Activated CD8-positive, alpha-beta T cell treated with anti-CD3 and anti-CD28 coated beads for 36 hours (primary cell): ENCODE data around the gene SH2D2A. TPM values are rescaled to one million over a fixed set of nuclear protein-coding genes. Genes with fewer than 3 reads are reported as not detected.

Source experiments
- ATAC-seq: fragments of 200-7000 bp; cut with Tn5 transposase; one replicate; pipeline ENCODE4 v1.10.0; 2021; ENCODE audit warnings: mild to moderate bottlenecking, moderate library complexity
- CTCF ChIA-PET: fragments of 350-600 bp; sonication (Branson Sonifier 250); formaldehyde crosslinking; loops from one replicate; lab custom pipeline; 2021; ENCODE audit warnings: antibody characterized with exemption; lab: Charles Lee
- POLR2A ChIA-PET: fragments of 350-600 bp; sonication (Branson Sonifier 250); formaldehyde crosslinking; loops from one replicate; lab custom pipeline; 2021; ENCODE audit warnings: antibody characterized with exemption; lab: Charles Lee
- DNase-seq: peaks from one replicate; pipeline ENCODE4 v3.0.0-alpha.2; 2020
- H3K27ac Mint-ChIP-seq: one replicate; pipeline ENCODE4 v1.8.0; 2021; ENCODE audit warnings: mild to moderate bottlenecking, mixed read lengths
- H3K27me3 Mint-ChIP-seq: one replicate; pipeline ENCODE4 v1.8.0; 2021; ENCODE audit warnings: mixed read lengths
- H3K36me3 Mint-ChIP-seq: one replicate; pipeline ENCODE4 v1.8.0; 2021; ENCODE audit warnings: low read depth, mixed read lengths
- H3K4me1 Mint-ChIP-seq: one replicate; pipeline ENCODE4 v1.8.0; 2021; ENCODE audit warnings: low read depth, mixed read lengths
- H3K4me3 Mint-ChIP-seq: one replicate; pipeline ENCODE4 v1.8.0; 2021; ENCODE audit warnings: mild to moderate bottlenecking, moderate library complexity, mixed read lengths
- H3K9me3 Mint-ChIP-seq: one replicate; pipeline ENCODE4 v1.8.0; 2021; ENCODE audit warnings: mixed read lengths
- intact Hi-C: fragments of 100-400 bp; cut with micrococcal nuclease; formaldehyde crosslinking; loops from one replicate; pipeline ENCODE4 v1.10.0; 2022
- total RNA-seq, 2 experiments: library from RNA; stranded (reverse); gene quantifications; one replicate each; pipeline ENCODE4 v1.2.3, GENCODE V29; 2021
- TF ChIP-seq, protein P1 (sequence below): fragments of 200-600 bp; IDR thresholded peaks from one replicate; pipeline ENCODE4 v1.8.0; 2022; ENCODE audit warnings: antibody characterized with exemption, mild to moderate bottlenecking

SH2D2A gene
- total RNA-seq, 2 experiments from 2014 or later = 297 to 315 TPM

DNA sequence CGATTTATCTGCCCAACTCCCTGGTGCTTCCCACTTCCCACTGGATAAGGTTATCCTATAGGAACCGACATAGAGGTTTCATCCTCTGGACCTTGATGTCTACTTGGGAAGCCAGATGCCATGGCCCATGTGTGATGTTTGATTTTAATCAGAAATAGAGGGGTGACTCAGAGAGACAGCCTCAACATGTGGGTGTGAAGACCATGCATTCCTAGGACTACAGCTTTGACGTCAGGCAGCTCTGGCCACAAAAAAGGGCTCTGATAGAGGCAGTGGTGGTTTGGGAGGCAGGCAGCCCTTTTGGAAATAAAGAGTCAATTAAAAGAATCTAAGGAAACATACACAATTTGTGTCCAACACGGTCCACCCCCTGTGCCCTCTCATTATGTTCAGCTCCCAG lies 5.2 kb upstream of the SH2D2A start:
- peak overlapping the region; percentile 65 for H3K27ac Mint-ChIP-seq
- DNase-seq = peak; percentile 85
- intact Hi-C loops = no loop called here
- H3K9me3 Mint-ChIP-seq = peaks cover 6% of the 10 kb centered on the region
- POLR2A ChIA-PET = interaction anchor here (0.6 to 1.3 kb wide), 6 partner anchors 10 to 38 kb away, joined by 3 to 5 read pairs (median 4); partner anchors contain the start of gene NTRK1
- CTCF ChIA-PET = interaction anchor here (1.1 to 8.5 kb wide), 9 partner anchors 14 to 106 kb away, joined by 4 to 93 read pairs (median 6); partner anchors contain the start of gene NTRK1
- peak; percentile 84 for ATAC-seq
- H3K27me3 Mint-ChIP-seq = no peaks in the 10 kb centered on the region
- TF ChIP-seq, protein P1, sequence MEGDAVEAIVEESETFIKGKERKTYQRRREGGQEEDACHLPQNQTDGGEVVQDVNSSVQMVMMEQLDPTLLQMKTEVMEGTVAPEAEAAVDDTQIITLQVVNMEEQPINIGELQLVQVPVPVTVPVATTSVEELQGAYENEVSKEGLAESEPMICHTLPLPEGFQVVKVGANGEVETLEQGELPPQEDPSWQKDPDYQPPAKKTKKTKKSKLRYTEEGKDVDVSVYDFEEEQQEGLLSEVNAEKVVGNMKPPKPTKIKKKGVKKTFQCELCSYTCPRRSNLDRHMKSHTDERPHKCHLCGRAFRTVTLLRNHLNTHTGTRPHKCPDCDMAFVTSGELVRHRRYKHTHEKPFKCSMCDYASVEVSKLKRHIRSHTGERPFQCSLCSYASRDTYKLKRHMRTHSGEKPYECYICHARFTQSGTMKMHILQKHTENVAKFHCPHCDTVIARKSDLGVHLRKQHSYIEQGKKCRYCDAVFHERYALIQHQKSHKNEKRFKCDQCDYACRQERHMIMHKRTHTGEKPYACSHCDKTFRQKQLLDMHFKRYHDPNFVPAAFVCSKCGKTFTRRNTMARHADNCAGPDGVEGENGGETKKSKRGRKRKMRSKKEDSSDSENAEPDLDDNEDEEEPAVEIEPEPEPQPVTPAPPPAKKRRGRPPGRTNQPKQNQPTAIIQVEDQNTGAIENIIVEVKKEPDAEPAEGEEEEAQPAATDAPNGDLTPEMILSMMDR = no peak
- H3K36me3 Mint-ChIP-seq = peaks cover 9% of the 10 kb centered on the region
- H3K4me3 Mint-ChIP-seq = no peak overlapping the region
- peaks cover 45% of the 10 kb centered on the region for H3K4me1 Mint-ChIP-seq

DNA sequence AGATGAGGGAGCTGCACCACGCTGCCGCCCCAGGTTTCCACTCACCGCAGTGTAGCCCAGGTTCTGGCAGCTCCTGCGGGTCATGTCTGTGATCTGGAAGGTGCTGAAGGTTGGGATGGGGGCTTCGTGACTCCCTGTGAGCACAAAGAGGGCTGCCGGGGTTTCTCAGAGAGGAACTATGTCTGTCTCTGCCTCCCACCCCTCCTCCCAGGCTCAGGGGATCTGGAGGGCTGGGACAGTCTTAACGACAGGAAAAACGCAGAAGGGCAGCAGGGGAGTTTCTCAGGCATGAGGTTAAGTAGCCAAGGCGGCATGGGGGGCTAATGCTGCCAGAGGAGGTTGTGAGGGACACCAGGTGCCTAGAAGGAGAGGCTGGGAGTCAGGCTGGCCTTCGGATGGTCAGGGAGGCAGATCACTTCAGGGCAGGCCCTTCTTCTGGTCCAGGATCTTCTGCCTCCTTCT lies 656 bp downstream of the SH2D2A start:
- CTCF ChIA-PET = interaction anchor here (0.9 to 12.8 kb wide), 7 partner anchors 16 to 95 kb away, joined by 3 to 121 read pairs (median 5); partner anchors contain the start of genes INSRR and NTRK1
- intact Hi-C loops = loop anchor here (5.0 kb wide), 1 partner anchor 46 kb away; the partner anchor contains the start of gene NTRK1
- H3K27me3 Mint-ChIP-seq = no peaks in the 10 kb centered on the region
- H3K4me1 Mint-ChIP-seq = peaks cover 51% of the 10 kb centered on the region
- H3K9me3 Mint-ChIP-seq = peaks cover 6% of the 10 kb centered on the region
- H3K36me3 Mint-ChIP-seq = peaks cover 64% of the 10 kb centered on the region
- TF ChIP-seq, protein P1 = no peak
- POLR2A ChIA-PET = interaction anchor here (0.6 to 2.7 kb wide), 15 partner anchors 9 to 88 kb away, joined by 3 to 28 read pairs (median 4); partner anchors contain the start of genes ISG20L2, METTL25B, MRPL24 and NTRK1
- H3K27ac Mint-ChIP-seq = peak overlapping the region; percentile 99
- ATAC-seq (peak; percentile 0), DNase-seq (no peak)
- H3K4me3 Mint-ChIP-seq = peak overlapping the region; percentile 94

DNA sequence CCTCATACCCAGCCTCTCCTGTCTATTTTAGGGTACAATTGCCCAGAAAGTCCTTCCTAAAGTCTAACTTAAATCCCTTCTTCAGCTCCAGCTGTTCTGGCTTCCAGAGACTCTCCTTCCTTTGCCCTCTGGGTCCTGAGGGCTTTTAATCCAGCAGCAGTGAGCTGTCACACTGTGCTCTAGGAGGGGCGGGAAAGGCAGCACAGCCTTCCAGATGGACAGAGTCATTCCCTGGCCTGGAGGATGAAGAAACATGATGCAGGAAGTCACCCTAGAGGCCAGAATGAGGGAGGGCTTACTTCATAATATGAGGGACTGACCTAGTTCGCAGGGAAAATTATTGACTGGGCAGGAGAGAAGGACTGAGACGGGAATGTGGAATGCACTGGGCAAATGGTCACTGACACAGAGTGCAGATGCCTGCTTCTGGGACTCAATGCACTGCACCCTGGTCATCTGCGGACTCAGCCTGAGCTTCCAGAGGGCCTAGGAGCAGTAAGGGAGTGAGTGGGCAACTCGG lies 1.3 kb downstream of the SH2D2A start:
- intact Hi-C loops = loop anchor here (5.0 kb wide), 1 partner anchor 47 kb away; the partner anchor contains the start of gene NTRK1
- CTCF ChIA-PET = interaction anchor here (0.9 to 12.8 kb wide), 5 partner anchors 15 to 95 kb away, joined by 3 to 121 read pairs (median 5); partner anchors contain the start of genes INSRR and NTRK1
- Mint-ChIP-seq H3K4me1 (peaks cover 47% of the 10 kb centered on the region), H3K27me3 (no peaks in the 10 kb centered on the region), H3K36me3 (peaks cover 65% of the 10 kb centered on the region), H3K27ac (peak overlapping the region; percentile 99), H3K4me3 (peak overlapping the region; percentile 94), H3K9me3 (no peaks in the 10 kb centered on the region)
- ATAC-seq = no peak
- no peak for DNase-seq
- POLR2A ChIA-PET = interaction anchor here (0.7 to 2.1 kb wide), 7 partner anchors 10 to 87 kb away, joined by 3 to 8 read pairs (median 4); partner anchors contain the start of genes ISG20L2, METTL25B and MRPL24
- TF ChIP-seq, protein P1 = peak; percentile 19

- peak overlapping the region; percentile 99 for H3K27ac Mint-ChIP-seq
- intact Hi-C loops = loop anchor here (5.0 kb wide), 2 partner anchors 48 to 87 kb away; partner anchors contain the start of genes ISG20L2, METTL25B and NTRK1
- DNase-seq (peak; percentile 60), ATAC-seq (no peak)
- POLR2A ChIA-PET = interaction anchor here (0.7 to 3.3 kb wide), 3 partner anchors 11 to 45 kb away, joined by 3 to 21 read pairs (median 7); partner anchors contain the start of gene NTRK1
- no peaks in the 10 kb centered on the region for H3K9me3 Mint-ChIP-seq
- TF ChIP-seq, protein P1 = no peak
- peaks cover 52% of the 10 kb centered on the region for H3K4me1 Mint-ChIP-seq
- CTCF ChIA-PET = interaction anchor here (0.7 to 12.8 kb wide), 11 partner anchors 10 to 88 kb away, joined by 3 to 121 read pairs (median 4); partner anchors contain the start of genes INSRR and NTRK1
- H3K27me3 Mint-ChIP-seq = no peaks in the 10 kb centered on the region
- H3K36me3 Mint-ChIP-seq = peaks cover 71% of the 10 kb centered on the region
- peak overlapping the region; percentile 94 for H3K4me3 Mint-ChIP-seq
These were observed 1.9 kb downstream of the SH2D2A start for GRCh38 chr1:156814571-156815260.
